ENCODE measurements around the gene MED27. TPM values are rescaled to one million over a fixed set of nuclear protein-coding genes. Genes with fewer than 3 reads are reported as not detected.

The MED27 gene
- total RNA-seq, 2 donors from 2014 or later, result 29.8 to 37.0 TPM

GRCh38 chr9:132044176-132044875 is 35.3 kb downstream of the MED27 start:
- no peaks in the 10 kb centered on the region for H3K27me3 ChIP-seq (ENCODE audit: control insufficient read depth, insufficient read depth, low read length, poor library complexity, severe bottlenecking)
- H3K27ac ChIP-seq (ENCODE audit: low read depth, low read length), result no peak overlapping the region
- Mint-ChIP-seq H3K36me3 (ENCODE audit: low read depth) (no peaks in the 10 kb centered on the region), H3K4me3 (no peak overlapping the region), H3K27me3 (ENCODE audit: insufficient read depth) (no peaks in the 10 kb centered on the region), H3K4me1 (peaks cover 16% of the 10 kb centered on the region), H3K27ac (peak overlapping the region; percentile 25), H3K9me3 (no peaks in the 10 kb centered on the region)
- TF ChIP-seq CTCF (conservative IDR thresholded peaks at IDR 0.05), result no peak
- no peak for DNase-seq
- no peak overlapping the region for H3K4me3 ChIP-seq (ENCODE audit: low read length)
- WGBS, 2 experiments (ENCODE audit: insufficient coverage in 1 of 2, insufficient read length in 1 of 2), result 93% methylated on average over 8 of the region's 8 CpGs
- H3K9ac ChIP-seq (ENCODE audit: extremely low read depth, low read length, poor library complexity, severe bottlenecking), result no peak overlapping the region
- H3K36me3 ChIP-seq (ENCODE audit: control insufficient read depth, insufficient read depth, low read length), result no peaks in the 10 kb centered on the region
- H3K9me3 ChIP-seq (ENCODE audit: control insufficient read depth, low read length), result no peaks in the 10 kb centered on the region
- H3K4me1 ChIP-seq (ENCODE audit: control insufficient read depth, insufficient read depth, low read length), result no peaks in the 10 kb centered on the region

- no peak for DNase-seq
- H3K4me3 ChIP-seq (ENCODE audit: low read length), result no peak overlapping the region
- H3K9me3 ChIP-seq (ENCODE audit: control insufficient read depth, low read length), result no peaks in the 10 kb centered on the region
- H3K36me3 Mint-ChIP-seq (ENCODE audit: low read depth), result no peaks in the 10 kb centered on the region
- no peaks in the 10 kb centered on the region for H3K9me3 Mint-ChIP-seq
- H3K9ac ChIP-seq (ENCODE audit: extremely low read depth, low read length, poor library complexity, severe bottlenecking), result no peak overlapping the region
- H3K4me1 Mint-ChIP-seq, result peaks cover 16% of the 10 kb centered on the region
- H3K27ac ChIP-seq (ENCODE audit: low read depth, low read length), result no peak overlapping the region
- WGBS, 2 experiments (ENCODE audit: insufficient coverage in 1 of 2, insufficient read length in 1 of 2), result 91% methylated on average over 3 of the region's 3 CpGs; no CpG with 5 or more reads in 1 of the 2 experiments
- no peaks in the 10 kb centered on the region for H3K27me3 ChIP-seq (ENCODE audit: control insufficient read depth, insufficient read depth, low read length, poor library complexity, severe bottlenecking)
- H3K27me3 Mint-ChIP-seq (ENCODE audit: insufficient read depth), result no peaks in the 10 kb centered on the region
- TF ChIP-seq CTCF (conservative IDR thresholded peaks at IDR 0.05), result no peak
- no peak overlapping the region for H3K27ac Mint-ChIP-seq
- no peaks in the 10 kb centered on the region for H3K4me1 ChIP-seq (ENCODE audit: control insufficient read depth, insufficient read depth, low read length)
- no peaks in the 10 kb centered on the region for H3K36me3 ChIP-seq (ENCODE audit: control insufficient read depth, insufficient read depth, low read length)
- no peak overlapping the region for H3K4me3 Mint-ChIP-seq
Observed at GRCh38 chr9:132043708-132044107, 36.0 kb downstream of the MED27 start.

- H3K27me3 Mint-ChIP-seq (ENCODE audit: insufficient read depth), result no peaks in the 10 kb centered on the region
- no peak for TF ChIP-seq CTCF (conservative IDR thresholded peaks at IDR 0.05)
- peaks cover 16% of the 10 kb centered on the region for H3K4me1 Mint-ChIP-seq
- WGBS, 2 experiments (ENCODE audit: insufficient coverage in 1 of 2, insufficient read length in 1 of 2), result 93 to 96% methylated on average over 3 to 4 of the region's 4 CpGs
- no peaks in the 10 kb centered on the region for H3K9me3 Mint-ChIP-seq
- H3K27me3 ChIP-seq (ENCODE audit: control insufficient read depth, insufficient read depth, low read length, poor library complexity, severe bottlenecking), result no peaks in the 10 kb centered on the region
- H3K4me3 Mint-ChIP-seq, result no peak overlapping the region
- no peak overlapping the region for H3K27ac ChIP-seq (ENCODE audit: low read depth, low read length)
- no peak overlapping the region for H3K4me3 ChIP-seq (ENCODE audit: low read length)
- no peaks in the 10 kb centered on the region for H3K36me3 Mint-ChIP-seq (ENCODE audit: low read depth)
- no peaks in the 10 kb centered on the region for H3K9me3 ChIP-seq (ENCODE audit: control insufficient read depth, low read length)
- no peak overlapping the region for H3K9ac ChIP-seq (ENCODE audit: extremely low read depth, low read length, poor library complexity, severe bottlenecking)
- no peak for DNase-seq
- no peak overlapping the region for H3K27ac Mint-ChIP-seq
- H3K36me3 ChIP-seq (ENCODE audit: control insufficient read depth, insufficient read depth, low read length), result no peaks in the 10 kb centered on the region
- H3K4me1 ChIP-seq (ENCODE audit: control insufficient read depth, insufficient read depth, low read length), result no peaks in the 10 kb centered on the region
Observed at GRCh38 chr9:132042324-132042723, 37.3 kb downstream of the MED27 start.

Data from endodermal cell (in vitro differentiated cells).